C4-2B (cell line): ENCODE data around the gene ZNF688.

ENCODE experiments used
- H3K27ac ChIP-seq: fragments of 450-650 bp; 2 replicates; pipeline ENCODE4 v1.5.1; 2017
- ZFX ChIP-seq: fragments of 450-650 bp; IDR thresholded peaks from 2 replicates; pipeline ENCODE4 v1.6.1; 2017
- TF ChIP-seq, protein P1 (sequence below): fragments of 450-650 bp; conservative IDR thresholded peaks from 2 replicates; pipeline ENCODE4 v1.5.1; 2017; ENCODE audit warnings: mild to moderate bottlenecking

Gene ZNF688

DNA sequence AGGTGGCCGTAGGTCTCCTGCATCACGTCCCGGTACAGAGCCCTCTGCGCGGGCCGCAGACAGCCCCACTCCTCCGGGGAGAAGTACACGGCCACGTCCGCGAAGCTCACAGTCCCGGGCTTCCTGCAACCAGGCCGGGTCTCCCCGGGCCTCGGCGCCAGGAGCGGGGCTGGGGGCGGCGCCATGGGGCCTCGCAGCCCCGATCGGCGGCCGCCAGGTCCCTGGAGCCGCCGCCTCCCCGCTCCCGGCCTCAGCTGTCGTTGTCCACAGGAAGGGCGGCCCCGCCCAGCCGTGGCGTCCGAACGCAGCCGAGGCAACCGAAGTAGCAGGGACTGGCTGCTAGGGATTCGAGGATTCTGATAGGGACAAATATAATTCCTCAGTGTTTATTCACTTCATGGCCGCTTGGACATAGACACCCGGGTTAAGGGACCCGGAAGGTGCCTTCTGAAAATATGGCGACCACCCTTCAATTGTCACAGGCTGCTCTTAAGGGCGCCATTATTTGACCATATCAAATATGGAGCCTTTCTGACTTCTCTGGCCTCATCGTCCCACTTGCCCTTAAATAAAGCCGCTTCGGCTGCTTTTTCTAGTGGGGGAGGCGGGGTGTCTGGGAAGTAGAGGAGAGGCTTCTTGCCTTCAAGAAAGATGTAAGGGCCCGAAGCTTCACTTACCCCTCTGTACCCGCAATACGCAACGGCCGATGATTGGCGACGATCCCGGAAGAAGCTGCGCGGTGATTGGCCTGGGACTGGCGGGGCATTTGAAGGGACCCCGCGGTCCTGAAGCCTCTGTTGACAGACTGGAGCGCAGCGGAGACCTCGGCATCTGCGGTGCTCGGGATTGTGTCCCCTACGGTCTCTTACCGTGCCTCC is at the start of gene ZNF688:
Gene ZNF688, minus strand, starts transcription at position 270 of the 878 bp plus-strand sequence. Its CDS starts 85 bp downstream, at position 185.
- TF ChIP-seq, protein P1, sequence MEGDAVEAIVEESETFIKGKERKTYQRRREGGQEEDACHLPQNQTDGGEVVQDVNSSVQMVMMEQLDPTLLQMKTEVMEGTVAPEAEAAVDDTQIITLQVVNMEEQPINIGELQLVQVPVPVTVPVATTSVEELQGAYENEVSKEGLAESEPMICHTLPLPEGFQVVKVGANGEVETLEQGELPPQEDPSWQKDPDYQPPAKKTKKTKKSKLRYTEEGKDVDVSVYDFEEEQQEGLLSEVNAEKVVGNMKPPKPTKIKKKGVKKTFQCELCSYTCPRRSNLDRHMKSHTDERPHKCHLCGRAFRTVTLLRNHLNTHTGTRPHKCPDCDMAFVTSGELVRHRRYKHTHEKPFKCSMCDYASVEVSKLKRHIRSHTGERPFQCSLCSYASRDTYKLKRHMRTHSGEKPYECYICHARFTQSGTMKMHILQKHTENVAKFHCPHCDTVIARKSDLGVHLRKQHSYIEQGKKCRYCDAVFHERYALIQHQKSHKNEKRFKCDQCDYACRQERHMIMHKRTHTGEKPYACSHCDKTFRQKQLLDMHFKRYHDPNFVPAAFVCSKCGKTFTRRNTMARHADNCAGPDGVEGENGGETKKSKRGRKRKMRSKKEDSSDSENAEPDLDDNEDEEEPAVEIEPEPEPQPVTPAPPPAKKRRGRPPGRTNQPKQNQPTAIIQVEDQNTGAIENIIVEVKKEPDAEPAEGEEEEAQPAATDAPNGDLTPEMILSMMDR = no peak
- peak; percentile 73; the same call in 1 of the 2 replicates for TF ChIP-seq ZFX
- H3K27ac ChIP-seq = peak within 1 kb of the TSS; percentile 82

DNA sequence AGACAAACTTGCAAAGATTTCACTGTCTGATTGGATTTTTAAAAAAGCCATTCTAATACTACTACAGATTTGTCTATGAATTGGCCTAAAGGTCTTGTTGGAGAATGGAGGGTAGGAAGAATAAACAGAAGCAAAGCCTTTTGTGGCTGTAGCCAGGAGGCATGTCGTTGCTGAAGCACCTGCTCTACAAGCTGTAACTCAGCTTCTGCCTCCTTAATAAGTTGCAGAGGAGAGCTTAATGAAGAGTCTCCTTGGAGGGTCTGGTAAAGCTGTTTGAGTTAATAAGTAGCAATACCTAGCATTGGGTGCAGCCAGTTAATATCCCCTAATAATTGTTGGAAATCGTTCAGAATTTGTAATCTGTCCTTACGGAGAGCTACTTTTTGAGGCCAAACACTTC is 48.7 kb upstream of the ZNF688 start:
- no peak overlapping the region for H3K27ac ChIP-seq

DNA sequence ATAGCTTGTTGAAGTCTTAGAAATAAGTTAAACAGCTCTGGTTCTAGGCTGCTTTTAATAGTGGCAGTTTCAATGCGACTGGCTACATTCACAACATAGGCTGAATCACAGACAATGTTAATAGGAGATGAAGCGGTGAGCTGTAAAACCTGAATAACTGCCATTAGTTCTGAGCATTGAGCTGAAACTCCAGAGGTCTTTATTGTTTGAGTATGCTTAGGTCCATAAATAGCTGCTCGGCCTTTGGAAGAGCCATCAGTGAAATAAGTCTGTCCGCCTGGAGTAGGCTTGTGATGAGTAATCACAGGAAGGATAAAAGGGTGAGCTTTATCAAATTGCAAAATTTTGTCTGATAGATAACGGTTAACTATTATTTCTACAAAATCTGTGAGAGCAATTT is 48.1 kb upstream of the ZNF688 start:
- no peak for TF ChIP-seq ZFX
- TF ChIP-seq, protein P1 = no peak
- H3K27ac ChIP-seq = no peak overlapping the region

More for the DNA sequence above, 48.7 kb upstream of the ZNF688 start:
- TF ChIP-seq, protein P1 = no peak
- TF ChIP-seq ZFX = no peak

DNA sequence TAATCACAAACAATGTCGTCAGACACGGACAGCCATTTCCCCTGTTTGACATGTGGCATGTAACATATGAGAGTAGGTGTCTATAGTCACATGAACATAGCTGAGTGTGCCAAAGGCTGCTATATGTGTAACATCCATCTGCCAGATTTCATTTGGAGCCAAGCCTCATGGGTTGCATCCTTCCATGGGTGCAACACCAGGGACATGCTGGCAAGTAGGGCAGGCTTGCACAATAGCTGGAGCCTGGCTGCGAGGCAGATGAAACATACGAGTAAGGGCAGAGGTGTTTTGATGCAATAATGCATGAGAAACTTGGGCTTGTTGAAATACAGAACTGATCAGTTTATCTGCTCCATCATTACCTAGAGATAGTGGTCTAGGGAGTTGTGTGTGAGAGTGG is 47.7 kb upstream of the ZNF688 start:
- TF ChIP-seq, protein P1 = no peak
- TF ChIP-seq ZFX = no peak

DNA sequence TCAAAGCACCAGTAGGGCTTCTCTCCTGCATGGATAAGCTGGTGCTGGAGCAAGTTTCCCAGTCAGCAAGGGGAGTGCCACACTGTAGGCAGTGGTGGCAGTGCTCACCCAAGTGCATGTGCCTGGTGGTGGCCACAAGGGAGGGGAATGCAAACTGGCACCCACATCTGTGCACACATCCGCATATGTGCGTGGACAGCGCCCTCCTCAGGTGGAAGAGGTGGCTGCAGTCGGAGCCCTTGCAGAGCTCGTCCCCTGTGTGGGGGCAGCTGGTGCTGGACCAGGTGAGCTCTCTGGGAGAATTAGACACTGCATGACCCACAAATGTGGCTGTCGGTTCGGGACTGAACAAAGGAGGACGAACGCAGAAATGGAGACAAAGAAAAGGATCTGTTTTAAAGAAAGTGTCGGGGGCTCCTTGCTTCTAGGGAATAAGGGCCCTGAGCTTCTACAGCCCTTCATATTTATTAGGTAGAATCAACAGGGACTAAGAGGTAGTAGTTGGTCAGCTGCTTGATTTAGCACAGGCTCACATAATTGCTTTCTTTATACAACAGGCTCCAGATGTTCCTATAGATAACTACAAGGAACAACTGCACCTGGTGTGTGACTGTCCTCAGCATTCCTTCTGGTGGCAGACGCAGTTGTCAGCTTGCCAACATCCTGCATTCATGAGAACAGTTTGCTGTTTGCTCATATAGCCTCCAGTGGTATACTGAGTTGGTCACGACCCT is 44.0 kb upstream of the ZNF688 start:
- TF ChIP-seq ZFX = no peak
- TF ChIP-seq, protein P1 = no peak; the same call in 1 of the 2 replicates
- no peak overlapping the region for H3K27ac ChIP-seq

More for the DNA sequence above, 47.7 kb upstream of the ZNF688 start:
- H3K27ac ChIP-seq = no peak overlapping the region

DNA sequence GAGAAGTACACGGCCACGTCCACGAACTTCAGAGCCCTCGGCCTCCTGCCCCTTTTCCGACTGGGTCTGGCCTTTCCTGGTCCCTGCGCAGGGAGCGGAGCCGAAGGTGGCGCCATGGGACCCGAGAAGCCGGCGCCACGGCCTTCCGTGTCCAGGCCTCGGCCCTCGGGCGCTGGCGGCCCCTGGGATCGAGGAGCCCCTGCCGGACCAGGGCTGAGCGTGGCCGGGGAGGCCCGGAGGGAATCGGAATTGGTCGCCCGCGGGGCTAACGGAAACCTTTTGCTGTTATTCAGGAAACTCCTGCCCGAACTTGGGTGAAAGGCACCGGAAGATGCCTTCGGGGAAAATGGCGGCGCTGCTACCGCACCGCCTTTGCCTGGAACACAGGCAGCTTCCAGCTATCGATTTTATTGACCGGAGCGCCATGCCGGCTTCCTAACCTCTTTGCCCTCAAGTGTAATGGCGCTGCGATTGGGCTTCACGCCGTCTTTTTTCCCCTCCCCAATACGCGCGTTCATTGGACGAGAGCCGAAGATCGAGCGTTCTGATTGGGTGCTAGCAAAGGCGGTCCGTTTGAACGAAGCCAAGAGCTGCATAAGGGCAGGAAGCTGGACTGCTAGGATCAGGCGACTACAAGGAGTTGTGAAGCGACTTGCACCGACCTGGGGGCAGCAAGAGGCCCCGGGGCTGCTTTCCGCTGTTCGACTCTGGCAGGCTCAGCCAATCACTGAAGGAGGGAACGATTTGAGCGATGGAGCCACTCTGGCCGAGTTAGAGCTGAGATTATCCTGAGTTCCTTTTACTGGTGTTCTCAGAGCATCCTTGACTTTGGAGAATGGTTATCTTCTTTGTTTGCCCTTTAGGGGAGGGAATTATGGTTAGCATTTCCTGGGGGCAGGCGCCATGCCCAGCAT is 38.7 kb upstream of the ZNF688 start, which contains the start of gene ZNF689:
Gene ZNF689, minus strand, starts transcription at position 464 of the 914 bp plus-strand sequence. Its CDS starts 348 bp downstream, at position 116.
- peak within 1 kb of the TSS; percentile 96 for H3K27ac ChIP-seq

More for the DNA sequence above, 38.7 kb upstream of the ZNF688 start, which contains the start of gene ZNF689:
- TF ChIP-seq, protein P1 = no peak
- peak; percentile 98 for TF ChIP-seq ZFX
